Kidney (tissue), 14 donors: ENCODE results near the gene PRICKLE4. TPM values are rescaled to one million over a fixed set of nuclear protein-coding genes. Genes with fewer than 3 reads are reported as not detected.
A peak's percentile ranks its signal among the peaks of the same experiment; 100 is the strongest.

Source experiments
- DNase-seq, 5 donors: peaks; one replicate each; pipeline ENCODE4 v3.0.0-alpha.2; 2013 to 2020
- FAIRE-seq: peaks from 2 replicates; lab custom pipeline; 2012; peaks lifted over from hg19 to GRCh38; lab: Jason Lieb, UNC
- H3K27ac ChIP-seq, 2 donors: one replicate each; pipeline ENCODE4 v1.7.0; 2013; ENCODE audit warnings: low read depth in 2 of 2, low read length in 2 of 2, inconsistent platforms in 1 of 2
- H3K27me3 ChIP-seq: one replicate; pipeline ENCODE4 v1.7.1; 2013; ENCODE audit warnings: low read length, inconsistent platforms; ENCODE audit not compliant: control insufficient read depth, insufficient read depth
- H3K36me3 ChIP-seq, 3 donors: one replicate each; pipeline versions ENCODE4 v1.7.0 to v1.7.1; 2013; ENCODE audit warnings: low read length in 3 of 3, control low read depth in 1 of 3, inconsistent platforms in 1 of 3; ENCODE audit not compliant: insufficient read depth in 3 of 3, control insufficient read depth in 2 of 3
- H3K4me1 ChIP-seq, 3 donors: one replicate each; pipeline versions ENCODE4 v1.7.0 to v1.7.1; 2013; ENCODE audit warnings: low read length in 3 of 3, inconsistent platforms in 1 of 3, low read depth in 1 of 3; ENCODE audit not compliant: control insufficient read depth in 2 of 3, insufficient read depth in 2 of 3
- H3K4me3 ChIP-seq, 3 donors: one replicate each; pipeline versions ENCODE4 v1.7.0 to v1.8.1; 2013; ENCODE audit warnings: low read length in 3 of 3, control low read depth in 1 of 3, inconsistent platforms in 1 of 3
- H3K9ac ChIP-seq, 3 donors: one replicate each; pipeline versions ENCODE4 v1.7.0 to v1.7.1; 2013; ENCODE audit warnings: low read length in 3 of 3, control low read depth in 1 of 3, inconsistent platforms in 1 of 3
- H3K9me3 ChIP-seq, 3 donors: one replicate each; pipeline versions ENCODE4 v1.7.0 to v1.7.1; 2013; ENCODE audit warnings: low read length in 3 of 3, control low read depth in 1 of 3, inconsistent platforms in 1 of 3; ENCODE audit not compliant: control insufficient read depth in 2 of 3, insufficient read depth in 1 of 3
- CTCF ChIP-seq: IDR thresholded peaks from 3 replicates; pipeline ENCODE4 v1.5.1; 2012; ENCODE audit warnings: mild to moderate bottlenecking, moderate library complexity, borderline replicate concordance; ENCODE audit not compliant: insufficient read depth; ENCODE audit errors: extremely low read depth
- intact Hi-C: fragments of 100-400 bp; cut with DNase I; formaldehyde crosslinking; loops from one replicate; pipeline ENCODE4 v1.11.1; 2022
- polyA plus RNA-seq: library from polyadenylated mRNA; stranded (reverse); fragments of 350-450 nt; fragmentation: Illumina TruSeq; extraction: RNeasy Lipid Tissue Mini Kit (QIAGEN cat#74804); gene quantifications from one replicate; pipeline ENCODE4 v1.2.3, GENCODE V29; 2014; ENCODE audit warnings: low read depth, low replicate concordance; ENCODE audit not compliant: insufficient read depth
- total RNA-seq: library from RNA; stranded (reverse); fragmentation: NEBNext Ultra II Directional; extraction: Animal tissue kit (Norgen Biotek cat#: 25700); gene quantifications from one replicate; pipeline ENCODE4 v1.2.1, GENCODE V29; 2021
- donor health status: control.
- donor health status: control.
- donor health status: control.
- donor health status: control.
- donor health status: control.
- donor health status: DM: yes; HTN: yes; CAD: no.
- donor health status: Normal renal cell carcinoma (clear cell type).

The PRICKLE4 gene
- total and polyA plus RNA-seq, 2 donors from 2014 or later: 1.4 to 6.5 TPM

- Histone ChIP-seq H3K36me3 (peaks cover 2 to 26% (median 10%) of the 10 kb centered on the region in 3 donors), H3K4me3 (peak within 1 kb of the TSS; percentile 94 to 100 (median 98)), H3K4me1 (peaks cover 0 to 13% (median 0%) of the 10 kb centered on the region in 3 donors), H3K27me3 (no peaks in the 10 kb centered on the region), H3K27ac (peak within 1 kb of the TSS; percentile 92 to 97), H3K9me3 (no peaks in the 10 kb centered on the region), H3K9ac (peak within 1 kb of the TSS; percentile 71 to 99 (median 81))
- intact Hi-C loops: loop anchor here (10.0 kb wide), 1 partner anchor 257 kb away; no protein-coding TSS in a partner anchor
- peak; percentile 91 for TF ChIP-seq CTCF
- FAIRE-seq (no peak), DNase-seq (peak; percentile 97 to 98 (median 97))
Measured at GRCh38 chr6:41787219-41787917, 6.8 kb downstream of the PRICKLE4 start, which contains the start of gene TOMM6. Gene TOMM6, plus strand, starts transcription at chr6:41787694. Its CDS starts 4 bp downstream, at chr6:41787698.

- FAIRE-seq: no peak
Measured at GRCh38 chr6:41789390-41789724, 8.8 kb downstream of the PRICKLE4 start.

GRCh38 chr6:41790045-41790444 is 9.5 kb downstream of the PRICKLE4 start:
- no peak overlapping the region for H3K27ac ChIP-seq

More at GRCh38 chr6:41789390-41789724, 8.8 kb downstream of the PRICKLE4 start:
- no peak for TF ChIP-seq CTCF
- Histone ChIP-seq H3K27me3 (no peaks in the 10 kb centered on the region), H3K9me3 (no peaks in the 10 kb centered on the region), H3K4me1 (peaks cover 0 to 13% (median 0%) of the 10 kb centered on the region in 3 donors), H3K27ac (no peak overlapping the region), H3K36me3 (peaks cover 2 to 26% (median 10%) of the 10 kb centered on the region in 3 donors), H3K9ac (no peak overlapping the region), H3K4me3 (no peak overlapping the region)
- DNase-seq: no peak
- intact Hi-C loops: loop anchor here (10.0 kb wide), 1 partner anchor 255 kb away; no protein-coding TSS in a partner anchor

More at GRCh38 chr6:41790045-41790444, 9.5 kb downstream of the PRICKLE4 start:
- intact Hi-C loops: no loop called here
- Histone ChIP-seq H3K9ac (no peak overlapping the region), H3K36me3 (peaks cover 2 to 26% (median 10%) of the 10 kb centered on the region in 3 donors), H3K4me3 (no peak overlapping the region), H3K4me1 (peaks cover 0 to 8% (median 0%) of the 10 kb centered on the region in 3 donors), H3K9me3 (no peaks in the 10 kb centered on the region), H3K27me3 (no peaks in the 10 kb centered on the region)
- no peak for TF ChIP-seq CTCF
- DNase-seq (no peak), FAIRE-seq (no peak)
